HepG2 (cell line): ENCODE results near the gene GALNTL6. TPM values are rescaled to one million over a fixed set of nuclear protein-coding genes. Genes with fewer than 3 reads are reported as not detected.

Experiments used
- CEBPG ChIP-seq: IDR thresholded peaks from 2 replicates; pipeline ENCODE4 v1.6.1; 2016
- ELF1 ChIP-seq: sonication (generic); formaldehyde crosslinking; IDR thresholded peaks from 2 replicates; pipeline ENCODE4 v1.4.0; 2020; ENCODE audit warnings: missing genetic modification reagents
- EP300 ChIP-seq, 3 experiments: sonication (generic) in 1 of 3; formaldehyde crosslinking in 1 of 3; IDR thresholded peaks; 2 replicates each; pipeline versions ENCODE4 v1.5.1 to v1.6.1; 2011 to 2020; ENCODE audit warnings: low read depth in 2 of 3, low read length in 2 of 3, borderline replicate concordance in 1 of 3, improper control_type of control experiment in 1 of 3, mild to moderate bottlenecking in 1 of 3, missing genetic modification reagents in 1 of 3, moderate library complexity in 1 of 3
- HHEX ChIP-seq: IDR thresholded peaks from 2 replicates; pipeline ENCODE4 v1.6.1; 2016; ENCODE audit warnings: control low read depth
- HNF4A ChIP-seq: sonication (generic); formaldehyde crosslinking; IDR thresholded peaks from 2 replicates; pipeline ENCODE4 v1.4.0; 2020; ENCODE audit warnings: missing genetic modification reagents
- MBD4 ChIP-seq: IDR thresholded peaks from 2 replicates; pipeline ENCODE4 v1.6.1; 2012; ENCODE audit warnings: low read length, inconsistent platforms, borderline replicate concordance
- ZNF18 ChIP-seq: sonication (generic); formaldehyde crosslinking; IDR thresholded peaks from 2 replicates; pipeline ENCODE4 v1.8.0; 2022; ENCODE audit warnings: mild to moderate bottlenecking, missing genetic modification reagents; ENCODE audit not compliant: insufficient replicate concordance
- ZNF407 ChIP-seq: sonication (generic); formaldehyde crosslinking; IDR thresholded peaks from one replicate; pipeline ENCODE4 v1.5.1; 2020; ENCODE audit warnings: mild to moderate bottlenecking, missing genetic modification reagents; ENCODE audit errors: not compliant biosample characterization
- polyA plus RNA-seq, 8 experiments: library from polyadenylated mRNA; depleted of rRNA in 3 of 8; stranded (reverse) in 7 of 8; unstranded in 1 of 8; fragments of >200 nt; fragmentation: Illumina TruSeq in 4 of 8; extraction: Trizol in 4 of 8; gene quantifications; 2 replicates each; pipeline versions ENCODE4 v1.2.1 to v1.2.3, GENCODE V29; 2011 to 2016; ENCODE audit warnings: low read depth in 4 of 8, missing spikeins in 1 of 8, mixed read lengths in 1 of 8; ENCODE audit not compliant: insufficient read depth in 1 of 8
- total RNA-seq, 5 experiments: library from RNA; depleted of rRNA; stranded (reverse); fragments of >200 nt; fragmentation: Illumina TruSeq; extraction: Trizol; gene quantifications; 2 replicates each; pipeline ENCODE4 v1.2.3, GENCODE V29; 2016; ENCODE audit warnings: low read depth in 1 of 5

GALNTL6 gene
- total and polyA plus RNA-seq, 2 of the 13 experiments (the other 11 are each of a cell fraction or from before 2014, with no cell fraction given) = not detected

DNA sequence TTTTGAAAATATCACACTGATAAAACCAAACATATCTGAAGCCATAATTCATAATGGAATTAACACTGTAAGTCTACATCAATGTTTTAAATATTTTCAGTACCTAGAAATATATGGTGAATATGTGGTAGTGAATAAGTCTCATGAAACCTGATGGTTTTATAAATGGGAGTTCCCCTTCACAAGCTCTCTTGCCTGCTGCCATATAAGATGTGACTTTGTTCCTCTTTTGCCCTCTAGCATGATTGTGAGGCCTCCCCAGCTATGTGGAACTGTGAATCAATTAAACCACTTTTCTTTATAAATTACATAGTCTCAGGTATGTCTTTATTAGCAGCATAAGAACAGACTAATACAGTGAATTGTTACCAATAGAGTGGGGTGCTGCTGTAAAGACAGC is 818.6 kb downstream of the GALNTL6 start (continued):
- TF ChIP-seq EP300 (IDR thresholded peaks at IDR 0.05; ENCODE audit: low read depth in 2 of 2, low read length in 2 of 2) (no peak), EP300 (CRISPR knock-in tag; IDR thresholded peaks at IDR 0.05; ENCODE audit: borderline replicate concordance) (no peak), ZNF407 (CRISPR knock-in tag) (no peak), HHEX (no peak), MBD4 (no peak), ZNF18 (CRISPR knock-in tag) (no peak), HNF4A (CRISPR knock-in tag) (no peak), CEBPG (CRISPR knock-in tag) (no peak), ELF1 (CRISPR knock-in tag) (no peak)
